ENCODE data around the gene ITGB6.
"Not testable (repeated sequence)": the region's sequence is repeated elsewhere in the genome, so short reads cannot be mapped to it uniquely, and the experiment has no call there.

Gene ITGB6

DNA sequence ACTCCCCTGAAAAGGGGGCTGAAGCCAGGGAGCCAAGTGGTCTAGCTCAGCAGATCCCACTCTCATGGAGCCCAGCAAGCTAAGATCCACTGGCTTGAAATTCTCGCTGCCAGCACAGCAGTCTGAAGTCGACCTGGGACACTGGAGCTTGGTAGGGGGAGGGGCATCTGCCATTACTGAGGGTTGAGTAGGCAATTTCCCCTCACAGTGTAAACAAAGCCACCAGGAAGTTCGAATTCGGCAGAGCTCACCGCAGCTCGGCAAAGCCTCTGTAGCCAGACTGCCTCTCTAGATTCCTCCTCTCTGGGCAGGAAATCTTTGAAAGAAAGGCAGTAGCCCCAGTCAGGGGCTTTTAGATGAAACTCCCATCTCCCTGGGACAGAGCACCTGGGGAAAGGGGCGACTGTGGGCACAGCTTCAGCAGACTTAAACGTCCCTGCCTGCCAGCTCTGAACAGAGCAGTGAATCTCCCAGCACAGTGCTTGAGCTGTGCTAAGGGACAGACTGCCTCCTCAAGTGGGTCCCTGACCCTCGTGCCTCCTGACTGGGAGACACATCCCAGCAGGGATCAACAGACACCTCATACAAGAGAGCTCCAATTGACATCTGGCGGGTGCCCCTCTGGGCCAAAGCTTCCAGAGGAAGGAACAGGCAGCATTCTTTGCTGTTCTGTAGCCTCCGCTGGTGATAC lies 18.8 kb downstream of the ITGB6 start:
- not testable (repeated sequence) for DNase-seq (ENCODE audit: low read depth)

DNA sequence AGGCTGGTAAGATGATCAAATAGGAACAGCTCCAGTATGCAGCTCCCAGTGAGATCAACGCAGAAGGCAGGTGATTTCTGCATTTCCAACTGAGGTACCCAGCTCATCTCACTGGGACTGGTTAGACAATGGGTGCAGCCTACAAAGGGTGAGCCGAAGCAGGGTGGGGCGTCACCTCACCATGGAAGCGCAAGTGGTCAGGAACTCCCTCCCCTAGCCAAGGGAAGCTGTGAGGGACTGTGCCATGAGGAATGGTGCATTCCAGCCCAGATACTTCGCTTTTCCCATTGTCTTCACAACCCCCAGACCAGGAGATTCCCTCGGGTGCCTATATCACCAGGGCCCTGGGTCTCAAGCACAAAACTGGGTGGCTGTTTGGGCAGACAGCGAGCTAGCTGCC lies 19.4 kb downstream of the ITGB6 start:
- not testable (repeated sequence) for DNase-seq (ENCODE audit: low read depth)

DNA sequence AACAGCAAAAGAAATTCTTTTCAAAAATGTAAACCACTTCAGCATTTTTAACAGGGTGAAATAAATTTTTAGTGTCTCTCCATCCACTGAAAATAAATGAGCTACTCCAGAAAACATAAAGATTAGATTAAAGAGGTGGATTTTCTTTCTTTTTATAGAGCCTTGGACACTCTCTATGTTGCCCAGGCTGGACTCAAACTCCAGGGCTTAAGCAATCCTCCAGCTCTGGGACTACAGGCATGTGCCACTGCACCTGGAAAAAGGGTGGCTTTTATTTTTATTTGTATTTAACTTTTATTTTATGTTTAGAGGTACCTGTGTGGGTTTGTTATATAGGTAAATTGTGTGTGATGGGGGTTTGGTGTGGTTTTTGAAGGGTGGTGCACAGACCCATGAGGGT lies 19.9 kb downstream of the ITGB6 start:
- no peak for DNase-seq (ENCODE audit: low read depth)

DNA sequence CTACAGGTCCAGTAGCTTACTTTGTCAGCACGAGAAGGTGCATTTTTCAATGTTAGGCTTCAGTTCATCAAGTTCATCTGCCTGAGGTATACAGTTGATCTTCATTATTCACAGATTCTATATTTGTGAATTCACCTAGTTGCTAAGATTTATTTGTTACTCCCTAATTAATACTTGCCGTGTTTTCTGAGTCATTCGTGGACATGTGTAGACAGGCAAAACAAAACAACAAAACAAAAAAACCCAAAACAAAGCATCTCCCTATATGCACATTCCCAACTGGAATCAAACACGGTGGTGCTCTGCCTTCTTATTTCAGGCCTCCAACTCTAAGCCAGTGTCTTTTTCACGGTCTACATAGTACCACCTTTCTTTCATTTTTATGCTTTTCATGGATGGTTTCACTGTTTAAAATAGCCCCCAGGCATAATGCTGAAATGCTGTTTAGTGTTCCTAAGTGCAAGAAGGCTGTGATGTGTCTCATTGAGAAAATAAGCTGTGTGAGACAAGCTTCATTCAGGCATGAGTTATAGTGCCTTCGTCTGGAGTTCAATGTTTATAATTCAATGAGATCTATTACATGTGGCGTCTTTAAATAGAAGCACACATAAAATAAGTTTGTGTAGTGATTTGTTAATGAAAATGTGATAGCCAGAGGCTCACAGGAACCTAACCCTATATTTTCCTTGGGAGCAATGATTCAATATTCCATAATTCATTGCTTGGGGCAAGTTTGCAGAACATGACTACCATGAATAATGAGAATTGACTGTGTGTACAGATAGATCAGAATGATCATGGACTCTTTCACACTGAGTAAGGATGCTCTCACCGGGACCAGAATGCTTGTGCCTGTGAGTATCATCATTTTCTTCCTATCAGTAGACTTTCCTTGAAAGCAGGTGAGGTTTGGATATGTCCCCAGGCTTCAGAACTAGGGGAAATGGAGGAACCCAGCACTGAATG lies 24.6 kb downstream of the ITGB6 start:
- no peak for DNase-seq (ENCODE audit: low read depth)

DNA sequence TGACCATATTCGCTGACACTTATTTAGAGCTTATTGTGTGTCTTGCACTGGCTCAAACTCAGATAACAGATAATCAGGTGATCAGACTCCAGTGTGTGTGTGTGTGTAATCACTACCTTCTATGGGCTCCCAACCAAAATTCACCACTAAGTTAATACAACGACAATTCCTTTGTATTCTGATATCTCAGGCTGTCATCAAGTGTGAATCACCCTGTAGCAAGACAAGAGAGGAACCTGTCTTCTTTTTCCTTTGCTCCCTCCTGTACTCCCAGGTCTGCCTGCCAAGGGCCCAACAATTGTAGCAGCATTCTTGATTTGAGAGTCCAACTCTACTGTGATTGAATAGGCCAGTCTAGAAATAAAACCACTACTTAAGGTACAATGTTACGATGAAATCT lies 25.8 kb downstream of the ITGB6 start:
- DNase-seq (ENCODE audit: low read depth), result no peak

DNA sequence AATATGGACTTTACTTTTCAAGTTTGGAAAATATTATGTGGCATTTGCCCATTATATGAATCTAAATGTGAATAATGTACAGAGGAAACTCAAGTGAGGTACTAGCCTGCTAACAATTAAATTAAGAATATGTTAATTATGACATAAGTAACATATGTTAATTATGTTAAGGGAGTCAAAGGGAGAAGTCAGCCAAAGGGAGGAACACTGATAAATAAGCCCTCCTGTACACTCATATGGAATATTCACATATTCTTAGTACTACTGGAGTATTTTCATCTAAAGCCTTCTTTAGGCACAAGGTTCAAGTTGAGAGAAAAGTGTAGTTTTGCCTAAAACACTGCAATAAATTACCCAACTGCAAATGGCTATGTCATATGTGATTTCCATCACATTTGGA lies 30.1 kb downstream of the ITGB6 start:
- no peak for DNase-seq (ENCODE audit: low read depth)

DNA sequence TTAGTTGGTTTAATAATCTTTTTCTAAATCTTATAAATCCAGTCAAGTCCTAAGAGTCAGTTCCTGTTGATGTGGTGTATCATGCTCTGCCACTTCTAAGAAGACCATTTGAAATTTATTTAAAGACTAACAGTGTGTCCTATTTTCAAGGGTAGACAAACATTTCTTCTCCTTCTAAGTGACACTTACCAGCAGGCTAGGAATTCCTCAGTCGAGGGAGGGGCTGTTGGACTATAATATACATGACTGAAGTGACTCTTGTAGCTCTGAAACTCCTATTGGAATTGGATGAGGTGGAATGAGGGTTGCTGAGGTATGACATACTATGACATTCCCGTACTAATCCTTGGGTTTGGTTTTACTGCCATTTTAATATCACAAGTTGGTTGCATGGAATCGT lies 30.6 kb downstream of the ITGB6 start:
- DNase-seq (ENCODE audit: low read depth), result no peak

DNA sequence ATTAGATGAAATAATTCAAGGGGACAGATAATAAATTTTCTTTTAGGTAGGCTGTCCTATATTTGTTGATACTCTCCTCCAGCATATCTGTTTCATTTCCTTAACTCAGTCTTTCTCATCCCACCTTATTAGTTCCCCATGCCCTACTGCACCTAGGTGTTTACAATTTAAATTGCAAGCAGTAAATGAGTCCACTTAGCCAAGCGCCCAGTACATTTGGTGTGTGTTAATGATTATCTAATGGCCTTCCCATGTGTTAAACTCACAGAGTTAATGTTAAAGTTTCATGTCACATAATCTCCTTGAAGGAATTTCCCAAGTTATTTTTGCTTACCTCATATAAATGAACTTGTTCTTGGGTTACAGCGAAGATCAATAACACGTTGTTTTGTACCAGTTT lies 31.2 kb downstream of the ITGB6 start:
- no peak for DNase-seq (ENCODE audit: low read depth)

DNA sequence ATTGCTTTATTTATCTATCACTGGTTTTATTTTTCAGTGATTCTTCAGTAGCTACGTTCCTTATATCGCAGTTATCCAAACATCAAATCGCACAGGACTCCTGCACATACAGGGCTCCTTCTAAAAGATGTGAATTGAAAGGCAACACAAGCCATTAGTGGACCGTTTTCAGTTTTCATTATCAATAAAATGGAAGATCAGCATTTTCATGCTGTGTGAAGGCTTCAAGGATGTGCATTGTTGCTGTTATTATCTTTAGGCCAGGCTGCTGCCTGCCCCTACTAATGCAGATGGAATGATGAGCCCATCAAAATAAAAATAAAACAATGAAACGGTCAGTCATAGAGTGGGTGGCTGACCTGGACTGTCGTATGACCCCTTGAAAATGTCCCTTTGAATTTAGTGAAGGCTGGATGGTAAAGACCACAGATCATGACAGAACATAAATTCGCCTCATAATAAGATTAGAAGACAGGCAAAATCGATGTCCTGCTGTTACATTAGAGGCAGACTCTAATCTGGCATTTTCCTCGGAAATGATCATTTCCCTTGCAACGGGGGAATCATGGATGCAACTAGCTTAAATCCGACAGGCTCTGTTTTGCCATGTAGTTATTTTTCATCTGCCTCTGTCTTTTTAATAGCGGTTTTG lies 32.9 kb downstream of the ITGB6 start:
- DNase-seq (ENCODE audit: low read depth), result no peak

DNA sequence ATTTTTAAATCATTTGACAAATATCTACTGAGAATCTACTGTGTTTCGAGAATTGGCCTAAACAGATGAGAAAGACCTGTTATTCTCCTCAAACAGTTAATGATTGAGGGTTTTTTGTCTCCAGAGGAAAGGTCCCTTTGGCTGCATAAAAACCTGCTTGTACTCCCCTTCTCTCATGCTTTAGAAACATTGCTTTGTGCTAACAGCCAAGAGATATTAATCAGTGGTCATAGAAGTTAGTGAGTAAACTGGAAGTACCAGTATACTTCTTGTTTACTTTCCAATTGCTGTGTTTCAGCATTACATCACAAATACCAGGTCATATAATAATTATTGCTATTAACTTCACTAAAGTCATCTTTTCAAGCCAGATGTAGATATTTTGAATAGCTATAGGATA lies 34.1 kb downstream of the ITGB6 start:
- DNase-seq (ENCODE audit: low read depth), result no peak

DNA sequence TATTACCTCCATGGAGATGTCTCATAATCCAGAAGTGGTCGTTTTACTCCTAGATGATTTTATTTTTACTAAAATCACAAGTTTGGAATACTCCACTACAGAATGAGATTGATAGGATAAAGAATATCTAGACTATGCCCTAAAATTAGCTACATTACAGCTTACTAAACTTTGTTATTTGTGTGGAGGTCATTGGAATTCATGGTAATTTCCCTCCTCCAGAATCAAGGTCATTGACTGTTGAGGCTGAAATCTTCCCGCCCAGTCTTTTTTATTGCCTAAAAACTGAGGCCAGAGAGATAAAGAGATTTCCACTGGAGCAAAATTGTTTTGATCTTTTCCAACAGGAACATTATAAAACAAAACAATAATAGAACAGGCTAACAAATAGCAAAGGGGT lies 35.0 kb downstream of the ITGB6 start:
- no peak for DNase-seq (ENCODE audit: low read depth)

DNA sequence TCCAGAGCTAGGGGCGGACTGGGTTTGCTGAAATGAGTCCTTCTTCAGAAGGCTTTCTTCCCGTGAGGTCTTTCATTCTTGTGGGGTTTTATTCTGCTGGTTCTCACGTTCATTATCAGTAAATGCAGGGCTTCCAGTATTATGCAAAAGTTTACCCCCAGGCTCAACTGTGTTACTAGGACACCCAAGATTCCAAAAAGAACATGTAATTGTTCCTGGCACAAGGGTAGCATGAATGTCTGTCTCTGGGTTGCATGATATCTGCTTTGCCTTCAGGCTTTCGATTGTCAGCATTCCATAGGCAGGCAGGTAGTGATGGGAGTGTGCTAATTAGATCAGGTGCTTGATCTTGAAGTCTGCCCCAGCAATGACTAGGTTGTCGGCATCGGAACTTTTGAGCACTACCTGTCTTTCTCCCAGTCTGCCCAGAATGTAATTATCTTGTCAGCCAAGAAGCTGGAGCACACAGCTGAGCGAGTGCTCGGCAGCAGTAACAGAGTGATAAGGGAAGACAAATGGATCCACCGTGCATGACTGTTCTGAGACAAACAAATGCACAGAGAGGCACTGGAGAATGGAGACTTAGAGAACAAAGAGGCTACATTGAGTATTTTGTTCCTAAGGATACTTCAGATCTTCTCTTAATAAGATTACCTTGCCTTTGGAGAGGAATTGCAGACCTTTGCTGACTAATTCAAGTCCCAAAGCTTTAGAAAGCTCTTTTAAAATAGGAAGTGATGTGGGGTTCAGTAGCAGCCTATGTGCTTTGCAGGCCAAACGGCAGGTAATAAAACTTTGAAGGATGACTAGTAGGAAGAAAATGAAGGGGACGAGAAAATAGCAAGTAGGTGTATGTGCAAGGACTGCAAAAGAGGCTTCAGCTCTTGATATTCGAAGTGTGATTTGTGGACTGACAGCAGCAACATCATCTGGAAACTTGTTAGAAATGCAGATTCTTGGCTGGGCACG lies 41.9 kb downstream of the ITGB6 start:
- DNase-seq (ENCODE audit: low read depth), result peak; percentile 10

DNA sequence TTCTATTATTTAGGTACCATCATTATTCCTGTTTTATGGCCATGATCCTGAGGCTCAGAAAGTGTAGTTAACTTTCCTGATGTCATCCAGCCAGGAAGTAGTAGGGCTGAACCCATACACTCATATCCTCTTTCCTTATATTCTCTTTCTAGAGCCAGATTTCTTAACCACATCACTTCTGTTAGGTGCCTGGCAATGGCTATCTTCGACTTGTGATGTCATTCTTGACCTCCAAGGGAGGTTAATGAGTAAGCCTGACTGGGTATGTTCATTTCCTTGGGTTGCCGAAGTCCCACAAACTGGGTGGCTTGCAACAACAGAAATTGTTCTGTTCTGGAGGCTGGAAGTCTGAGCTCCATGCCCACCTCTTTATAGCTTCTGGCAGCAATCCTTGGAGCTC lies 43.4 kb downstream of the ITGB6 start:
- DNase-seq (ENCODE audit: low read depth), result no peak

DNA sequence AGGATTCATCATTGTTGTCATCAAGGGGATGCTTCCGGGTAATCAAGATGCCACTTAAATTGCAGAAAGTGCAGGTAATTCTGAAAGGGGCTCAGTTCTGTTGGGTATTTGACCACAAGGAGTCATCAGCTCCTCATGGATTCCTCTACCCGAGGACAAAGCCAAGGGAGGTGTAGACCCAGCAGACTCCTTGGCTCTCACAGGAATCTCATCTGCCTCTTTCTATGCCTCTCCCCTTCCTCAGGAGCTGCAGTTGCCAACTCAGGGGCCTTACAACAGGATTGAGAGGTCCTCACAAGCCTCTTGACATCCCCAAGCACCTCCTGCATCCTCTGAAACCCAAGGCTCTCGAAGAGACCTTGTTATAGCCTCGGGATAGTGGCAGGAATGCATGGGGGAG lies 44.0 kb downstream of the ITGB6 start:
- no peak for DNase-seq (ENCODE audit: low read depth)

DNA sequence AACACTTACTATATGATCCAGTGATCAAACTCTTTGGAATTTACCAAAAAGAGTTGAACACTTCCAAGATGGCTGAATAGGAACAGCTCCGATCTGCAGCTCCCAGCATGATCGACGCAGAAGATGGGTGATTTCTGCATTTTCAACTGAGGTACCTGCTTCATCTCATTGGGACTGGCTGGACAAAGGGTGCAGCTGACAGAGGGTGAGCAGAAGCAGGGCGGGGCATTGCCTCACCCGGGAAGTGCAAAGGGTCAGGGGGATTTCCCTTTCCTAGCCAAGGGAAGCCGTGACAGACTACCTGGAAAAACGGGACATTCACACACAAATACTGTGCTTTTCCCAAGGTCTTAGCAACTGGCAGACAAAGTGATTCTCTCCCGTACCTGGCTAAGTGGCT lies 51.7 kb downstream of the ITGB6 start:
- DNase-seq (ENCODE audit: low read depth), result not testable (repeated sequence)

DNA sequence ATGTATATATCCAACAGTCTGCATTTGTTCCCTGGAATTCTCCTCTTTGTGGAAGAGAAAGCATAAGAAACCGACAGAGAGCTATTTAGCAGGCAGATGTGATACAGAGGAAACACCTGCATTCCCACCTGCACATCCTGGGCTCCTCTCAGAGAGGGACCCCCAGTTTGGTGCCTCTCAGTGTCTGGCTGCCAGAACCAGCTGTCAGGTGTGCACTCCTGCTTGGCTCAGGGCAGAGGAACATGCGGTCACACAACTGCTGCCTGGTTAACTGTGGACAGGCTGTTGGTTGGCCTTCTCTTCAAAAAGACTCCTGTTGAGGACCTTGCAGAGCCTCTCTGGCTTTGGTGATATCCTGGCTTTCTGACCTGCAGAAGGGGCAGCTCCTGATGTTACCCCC lies 54.6 kb downstream of the ITGB6 start:
- no peak for DNase-seq (ENCODE audit: low read depth)

DNA sequence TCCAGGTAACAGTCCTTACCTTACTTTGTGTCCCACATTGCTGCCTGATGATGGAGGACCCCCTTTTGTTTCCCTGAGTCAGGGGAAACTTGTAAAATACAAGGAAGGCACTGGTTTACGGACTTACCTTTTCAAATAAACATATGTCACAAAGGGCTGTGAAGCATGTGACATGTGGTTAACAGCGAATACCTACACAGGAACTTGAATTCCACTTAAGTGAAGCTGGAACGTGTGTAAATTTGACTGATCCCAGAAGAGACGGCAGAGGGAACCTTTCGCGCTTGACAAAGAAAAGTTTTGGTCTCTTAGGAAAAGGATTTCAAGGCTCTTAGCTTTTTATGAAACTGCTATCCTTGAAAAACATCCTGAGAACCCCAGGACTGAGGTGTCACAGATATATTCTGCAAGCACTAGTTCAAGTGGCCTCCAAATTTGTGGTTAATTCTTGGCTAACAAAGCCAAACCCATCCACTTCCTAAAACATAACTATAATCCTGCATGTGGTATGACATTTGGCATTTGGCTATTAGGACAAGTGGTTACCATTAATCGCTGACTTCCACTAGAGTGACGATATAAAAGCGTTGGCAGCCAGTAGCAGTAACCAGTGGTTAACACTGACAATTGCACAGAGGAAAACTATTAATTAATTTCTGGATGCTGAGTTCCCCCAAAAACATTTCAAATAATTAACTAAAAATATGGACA lies 55.6 kb downstream of the ITGB6 start:
- no peak for DNase-seq (ENCODE audit: low read depth)

DNA sequence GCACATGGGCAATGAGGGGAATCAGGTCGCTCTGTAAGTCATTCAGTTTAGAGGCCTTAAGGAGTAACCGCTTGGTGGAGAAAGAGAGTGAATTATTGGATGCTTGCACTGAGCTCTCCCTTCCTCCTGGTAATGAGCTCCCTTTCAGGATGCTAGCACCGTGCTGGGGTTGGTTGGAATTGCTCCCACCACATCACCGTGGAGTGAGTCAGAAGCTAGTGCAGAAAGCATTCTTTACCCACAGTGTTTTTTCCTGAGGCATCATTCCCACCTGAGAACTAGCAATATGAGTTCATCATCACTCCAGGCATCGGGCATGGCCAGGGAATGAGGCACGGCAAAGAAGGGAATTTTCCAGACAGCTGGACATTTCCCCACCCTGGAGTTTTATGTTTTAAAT lies 57.6 kb downstream of the ITGB6 start:
- no peak for DNase-seq (ENCODE audit: low read depth)

DNA sequence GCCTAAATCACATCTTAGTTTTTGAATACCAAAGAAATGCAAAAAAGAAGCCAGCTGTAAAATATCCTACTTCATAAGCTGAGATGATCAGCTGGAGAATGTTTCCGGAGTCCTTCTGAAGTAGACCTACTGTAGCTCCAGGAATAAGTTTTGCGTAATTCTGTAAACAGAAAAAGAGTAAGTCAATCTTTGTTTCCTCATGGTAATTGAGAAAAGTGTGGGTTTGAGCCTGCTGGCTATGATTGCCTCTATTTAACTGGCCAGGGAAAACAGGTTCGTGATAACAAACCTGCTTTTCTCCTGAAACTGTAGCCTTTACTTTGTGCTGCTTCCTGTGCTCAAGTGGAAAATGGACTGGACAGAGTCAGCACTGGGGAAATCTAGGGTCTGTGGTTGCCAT lies 58.2 kb downstream of the ITGB6 start:
- DNase-seq (ENCODE audit: low read depth), result no peak

DNA sequence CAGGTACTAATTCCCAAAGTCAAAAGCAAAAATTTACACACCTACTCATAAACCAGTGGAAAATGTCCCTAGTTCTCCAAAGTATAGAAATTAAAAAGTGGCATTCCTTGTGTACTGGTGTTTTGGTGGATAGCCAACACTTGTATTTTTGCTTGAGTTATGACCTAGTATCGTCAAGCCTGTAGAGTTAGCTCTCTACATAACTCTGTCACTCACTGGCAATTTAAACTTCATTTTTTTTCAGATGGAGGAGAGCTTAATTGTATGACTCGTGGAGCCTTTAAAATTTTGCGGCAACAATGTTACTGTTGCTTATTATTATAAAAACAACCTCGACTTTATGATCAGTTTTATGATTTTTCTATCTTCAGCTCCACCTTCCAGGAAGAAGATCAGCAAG lies 58.7 kb downstream of the ITGB6 start:
- DNase-seq (ENCODE audit: low read depth), result no peak

DNA sequence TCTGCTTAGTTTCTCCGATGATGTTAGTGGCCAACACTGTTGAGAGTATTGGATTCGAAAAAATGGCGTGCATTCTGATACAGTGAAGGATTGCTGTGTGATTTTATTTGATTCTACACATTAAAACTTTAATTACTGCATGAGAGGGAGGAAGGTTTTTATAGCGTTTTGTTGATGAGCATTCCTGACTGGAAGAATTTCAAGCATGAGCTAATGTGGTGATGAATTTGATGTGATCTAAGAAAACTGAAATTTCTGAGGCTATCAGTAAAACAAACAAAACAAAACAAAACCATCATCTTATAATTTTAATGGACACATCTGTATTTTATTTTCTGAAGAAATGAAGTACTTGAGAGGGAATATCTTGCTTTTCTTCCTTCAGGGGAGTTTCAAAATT lies 59.6 kb downstream of the ITGB6 start:
- DNase-seq (ENCODE audit: low read depth), result no peak
